Ovary (tissue), 9 donors: Measurements from ENCODE around the gene ANXA4. TPM values are rescaled to one million over a fixed set of nuclear protein-coding genes. Genes with fewer than 3 reads are reported as not detected.

Experiments
- DNase-seq, 5 donors: peaks; one replicate each; pipeline ENCODE4 v3.0.0-alpha.2; 2019 to 2020
- H3K27ac ChIP-seq, 2 donors: fragments of 200-600 bp; one replicate each; pipeline versions ENCODE4 v1.5.1 to v1.8.0; 2019 to 2022
- H3K27me3 ChIP-seq: fragments of 200-600 bp; one replicate; pipeline ENCODE4 v1.8.0; 2022
- H3K36me3 ChIP-seq: fragments of 200-600 bp; sonication (generic); one replicate; pipeline ENCODE4 v1.5.1; 2019
- H3K4me1 ChIP-seq: one replicate; pipeline ENCODE4 v1.8.1; 2013; ENCODE audit warnings: mild to moderate bottlenecking, moderate library complexity; ENCODE audit not compliant: insufficient read depth
- H3K4me3 ChIP-seq: fragments of 200-600 bp; sonication (generic); one replicate; pipeline ENCODE4 v1.5.1; 2017
- H3K9me3 ChIP-seq, 2 donors: fragments of 200-600 bp in 1 of 2; sonication (generic) in 1 of 2; one replicate each; pipeline versions ENCODE4 v1.5.1 to v1.8.1; 2013 to 2019; ENCODE audit warnings: mild to moderate bottlenecking in 1 of 2, moderate library complexity in 1 of 2
- EP300 ChIP-seq: sonication (generic); formaldehyde crosslinking; IDR thresholded peaks from one replicate; pipeline ENCODE4 v1.6.1; 2017; ENCODE audit warnings: antibody characterized with exemption
- POLR2A ChIP-seq: fragments of 450-650 bp; IDR thresholded peaks from one replicate; pipeline ENCODE4 v1.6.1; 2017; ENCODE audit warnings: antibody characterized with exemption, mild to moderate bottlenecking, moderate library complexity
- WGBS, 3 donors: extraction: QIAGEN DNeasy Blood & Tissue Kit in 1 of 3; methylation state at CpG; one replicate each; pipeline versions ENCODE4 v1.1.5 to v1.1.7; 2013 to 2017; 5-methylcytosine and 5-hydroxymethylcytosine counted together
- intact Hi-C, 4 donors: fragments of 100-400 bp; cut with DNase I; formaldehyde crosslinking; loops; one replicate each; pipeline versions ENCODE4 v1.11.0 to v1.15.1; 2022 to 2023
- polyA plus RNA-seq, 2 donors: library from polyadenylated mRNA; stranded (reverse); fragments of 200-250 nt in 1 of 2; fragments of 350-450 nt in 1 of 2; fragmentation: Illumina TruSeq in 1 of 2; extraction: RNeasy Lipid Tissue Mini Kit (QIAGEN cat#74804) in 1 of 2; gene quantifications; one replicate each; pipeline ENCODE4 v1.2.3, GENCODE V29; 2013 to 2014
- small RNA-seq: library from RNA; depleted of rRNA; stranded (forward); fragments of <200 nt; gene quantifications from one replicate; pipeline ENCODE3, GENCODE V24; 2016
- total RNA-seq, 7 donors: library from RNA; depleted of rRNA in 2 of 7; stranded (reverse); fragments of >200 nt in 2 of 7; fragmentation: NEBNext Ultra II Directional in 3 of 7; extraction: Animal tissue kit (Norgen Biotek cat#: 25700) in 3 of 7; gene quantifications; one replicate each; pipeline versions ENCODE4 v1.1.0 to v1.2.4, GENCODE V29; 2016 to 2023
- TF ChIP-seq, protein P1 (sequence below), 3 donors: fragments of 450-650 bp in 2 of 3; fragments of 200-600 bp in 1 of 3; IDR thresholded peaks; one replicate each; pipeline versions ENCODE4 v1.5.1 to v1.8.0; 2016 to 2022; ENCODE audit warnings: antibody characterized with exemption in 3 of 3, mild to moderate bottlenecking in 1 of 3
- donor health status: DM: no; HTN: no; CAD: no; lungs with moderate emphysema.
- donor health status: DM: no; HTN: no; CAD: no.
- donor health status: Bipolar disorder and iron deficiency.
- donor health status: DM: yes; HTN: yes; CAD: no.
- donor health status: DM: no; HTN: no; CAD: no.
- donor health status: DM: yes; HTN: yes; CAD: no.

The ANXA4 gene
- total and polyA plus RNA-seq, 9 donors = 25.4 to 89.7 (median 73.3) TPM

DNA sequence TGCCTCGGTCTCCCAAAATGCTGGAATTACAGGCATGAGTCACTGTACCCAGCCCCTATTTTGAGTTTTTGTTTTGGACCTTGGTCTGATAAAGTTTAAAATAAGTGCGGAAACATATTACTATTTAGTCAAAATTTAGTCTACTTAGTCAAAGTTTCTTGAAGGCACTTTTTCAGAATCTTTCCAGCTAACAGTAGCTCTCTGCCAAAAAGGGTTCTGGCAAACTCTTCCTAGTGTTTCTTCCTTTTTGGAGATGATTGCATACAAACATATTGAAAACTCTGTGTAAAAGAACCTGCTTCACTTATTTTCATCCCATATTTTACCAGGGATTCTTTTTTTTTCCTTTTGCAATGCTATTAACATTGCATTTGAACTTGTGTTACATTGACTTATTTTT lies 116.3 kb downstream of the ANXA4 start:
- intact Hi-C loops = no loop called here
- H3K4me3 ChIP-seq = no peak overlapping the region

DNA sequence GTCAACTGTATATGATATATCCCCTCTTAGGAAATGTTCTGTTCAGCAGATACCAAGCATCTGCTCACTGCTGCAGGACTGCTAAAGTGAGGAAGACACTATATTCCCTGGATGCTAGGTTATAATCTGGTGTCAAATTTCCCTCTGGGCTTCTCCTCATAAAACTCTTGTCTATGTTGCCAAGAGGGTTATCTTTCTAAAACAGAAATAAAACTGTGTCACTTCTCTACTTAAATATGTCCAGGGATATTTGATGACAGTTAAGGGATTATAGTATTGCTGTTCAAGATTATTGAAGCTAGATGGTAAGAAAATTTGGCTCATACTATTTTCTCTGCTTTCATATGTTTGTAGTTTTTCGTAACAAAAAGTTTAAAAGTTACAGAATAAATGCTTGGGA lies 121.4 kb downstream of the ANXA4 start:
- H3K4me1 ChIP-seq = no peaks in the 10 kb centered on the region
- intact Hi-C loops = no loop called here

More for the DNA sequence above, 116.3 kb downstream of the ANXA4 start:
- 68 to 74% (median 72%) methylated on average over 2 of the region's 2 CpGs for WGBS, 3 donors
- no peak for DNase-seq
- Histone ChIP-seq H3K27ac (no peak overlapping the region), H3K36me3 (no peaks in the 10 kb centered on the region), H3K9me3 (no peaks in the 10 kb centered on the region), H3K27me3 (no peaks in the 10 kb centered on the region), H3K4me1 (no peaks in the 10 kb centered on the region)
- TF ChIP-seq EP300 (no peak), POLR2A (no peak)

More for the DNA sequence above, 121.4 kb downstream of the ANXA4 start:
- TF ChIP-seq EP300 (no peak), POLR2A (no peak)
- TF ChIP-seq, protein P1, sequence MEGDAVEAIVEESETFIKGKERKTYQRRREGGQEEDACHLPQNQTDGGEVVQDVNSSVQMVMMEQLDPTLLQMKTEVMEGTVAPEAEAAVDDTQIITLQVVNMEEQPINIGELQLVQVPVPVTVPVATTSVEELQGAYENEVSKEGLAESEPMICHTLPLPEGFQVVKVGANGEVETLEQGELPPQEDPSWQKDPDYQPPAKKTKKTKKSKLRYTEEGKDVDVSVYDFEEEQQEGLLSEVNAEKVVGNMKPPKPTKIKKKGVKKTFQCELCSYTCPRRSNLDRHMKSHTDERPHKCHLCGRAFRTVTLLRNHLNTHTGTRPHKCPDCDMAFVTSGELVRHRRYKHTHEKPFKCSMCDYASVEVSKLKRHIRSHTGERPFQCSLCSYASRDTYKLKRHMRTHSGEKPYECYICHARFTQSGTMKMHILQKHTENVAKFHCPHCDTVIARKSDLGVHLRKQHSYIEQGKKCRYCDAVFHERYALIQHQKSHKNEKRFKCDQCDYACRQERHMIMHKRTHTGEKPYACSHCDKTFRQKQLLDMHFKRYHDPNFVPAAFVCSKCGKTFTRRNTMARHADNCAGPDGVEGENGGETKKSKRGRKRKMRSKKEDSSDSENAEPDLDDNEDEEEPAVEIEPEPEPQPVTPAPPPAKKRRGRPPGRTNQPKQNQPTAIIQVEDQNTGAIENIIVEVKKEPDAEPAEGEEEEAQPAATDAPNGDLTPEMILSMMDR (IDR thresholded peaks at IDR 0.05) = no peak
- Histone ChIP-seq H3K36me3 (no peaks in the 10 kb centered on the region), H3K4me3 (no peak overlapping the region), H3K27ac (no peak overlapping the region), H3K9me3 (no peaks in the 10 kb centered on the region), H3K27me3 (no peaks in the 10 kb centered on the region)
- no peak for DNase-seq
- WGBS, 3 donors = 92 to 96% (median 92%) methylated on average over 1 of the region's 1 CpG

Small RNA genes lying within 50 kb of the gene (small RNA-seq; reads per million reads assigned to genes)
- not detected for gene RPL23AP92

Other genes with a start within 250 kb of the ANXA4 start
- 10 to 100 TPM; 13.2 to 53.6 (median 38.0) TPM for gene AAK1, start 98.4 kb upstream of the ANXA4 start, total RNA-seq
- 10 to 100 TPM in 1 of 2 donors, 1 to 10 TPM in 1; 7.4 to 27.1 TPM for gene AAK1, start 98.4 kb upstream of the ANXA4 start, polyA plus RNA-seq
- 10 to 100 TPM in 6 of 7 donors, 1 to 10 TPM in 1; 9.4 to 13.8 (median 12.2) TPM for gene GMCL1, start 87.5 kb downstream of the ANXA4 start, total RNA-seq
- 1 to 10 TPM; 6.9 to 9.1 TPM for gene GMCL1, start 87.5 kb downstream of the ANXA4 start, polyA plus RNA-seq
- gene SNRNP27, start 151.8 kb downstream of the ANXA4 start, total RNA-seq = 10 to 100 TPM; 31.6 to 69.0 (median 37.0) TPM
- 10 to 100 TPM; 40.7 to 44.2 TPM for gene SNRNP27, start 151.8 kb downstream of the ANXA4 start, polyA plus RNA-seq
- 10 to 100 TPM in 4 of 7 donors, 1 to 10 TPM in 3; 5.6 to 13.7 (median 10.1) TPM for gene MXD1, start 173.0 kb downstream of the ANXA4 start, total RNA-seq
- 1 to 10 TPM; 3.4 to 6.3 TPM for gene MXD1, start 173.0 kb downstream of the ANXA4 start, polyA plus RNA-seq
- 1 to 10 TPM; 2.1 to 5.5 (median 4.4) TPM for gene ASPRV1, start 219.5 kb downstream of the ANXA4 start, total RNA-seq
- 1 to 10 TPM; 1.1 to 4.5 TPM for gene ASPRV1, start 219.5 kb downstream of the ANXA4 start, polyA plus RNA-seq